Measurements from ENCODE around the gene NTPCR.
A peak's percentile ranks its signal among the peaks of the same experiment; 100 is the strongest.

NTPCR gene

DNA sequence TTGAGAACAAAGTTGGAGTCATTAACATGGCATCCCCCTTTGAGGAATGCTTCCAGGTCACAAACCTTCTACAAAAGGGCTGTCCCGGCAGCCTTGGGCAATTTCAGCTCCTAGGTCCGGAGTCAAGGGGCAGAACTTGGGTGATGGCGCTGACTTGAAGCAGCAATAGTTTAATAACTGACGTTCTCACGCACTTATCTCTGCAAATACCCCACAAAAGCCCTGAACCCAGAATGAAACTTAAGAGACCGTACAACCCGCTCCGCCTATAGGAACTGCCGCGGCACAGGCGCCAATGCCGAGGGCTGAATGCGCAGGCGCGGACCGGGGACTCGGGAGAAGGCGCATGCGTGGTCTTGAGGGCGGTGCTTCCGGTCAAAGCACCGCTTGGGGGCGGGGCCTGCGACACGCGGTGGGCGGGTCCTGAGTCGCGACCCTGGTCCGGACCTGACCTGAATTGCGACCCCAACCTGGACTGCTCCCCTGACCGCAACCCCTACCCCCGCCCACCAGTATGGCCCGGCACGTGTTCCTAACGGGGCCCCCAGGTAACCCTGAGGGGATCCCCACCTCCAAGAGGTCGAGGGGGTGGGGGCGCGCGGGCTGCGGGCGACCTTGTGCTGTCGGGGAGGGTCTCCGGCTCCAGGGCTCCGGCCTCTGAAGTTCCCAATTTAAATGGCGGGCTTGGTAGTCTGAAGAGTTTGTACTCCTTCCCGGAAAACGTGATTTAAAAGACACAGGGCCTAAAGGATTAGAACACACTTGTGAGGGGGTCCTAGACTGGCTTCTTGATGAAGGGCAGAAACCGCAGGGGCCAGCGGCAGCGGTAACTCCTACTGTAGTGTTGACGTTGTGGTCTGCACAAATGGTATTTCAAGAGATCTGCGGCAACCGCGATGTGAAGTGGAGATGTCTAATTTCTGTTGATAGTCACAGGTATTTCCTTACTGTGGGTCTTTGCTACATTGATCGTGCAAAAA, at the start of gene NTPCR (continued):
- no peak for TF ChIP-seq ZNF121 (tag by site-specific recombination; IDR thresholded peaks at IDR 0.05)
- no peak for TF ChIP-seq ZNF10 (tag by site-specific recombination; IDR thresholded peaks at IDR 0.05)
- no peak for TF ChIP-seq ZNF549 (tag by site-specific recombination; IDR thresholded peaks at IDR 0.05)
- no peak for TF ChIP-seq ZNF140 (tag by site-specific recombination; IDR thresholded peaks at IDR 0.05)
- no peak for TF ChIP-seq ZNF239 (tag by site-specific recombination; IDR thresholded peaks at IDR 0.05)
- no peak for TF ChIP-seq HOXC10 (CRISPR knock-in tag; IDR thresholded peaks at IDR 0.05)
- TF ChIP-seq MZF1 (tag by site-specific recombination; IDR thresholded peaks at IDR 0.05; ENCODE audit: borderline replicate concordance): peak; percentile 69; the same call in 1 of the 2 replicates
- TF ChIP-seq ZNF112 (tag by site-specific recombination; IDR thresholded peaks at IDR 0.05): no peak
- TF ChIP-seq, protein P1, sequence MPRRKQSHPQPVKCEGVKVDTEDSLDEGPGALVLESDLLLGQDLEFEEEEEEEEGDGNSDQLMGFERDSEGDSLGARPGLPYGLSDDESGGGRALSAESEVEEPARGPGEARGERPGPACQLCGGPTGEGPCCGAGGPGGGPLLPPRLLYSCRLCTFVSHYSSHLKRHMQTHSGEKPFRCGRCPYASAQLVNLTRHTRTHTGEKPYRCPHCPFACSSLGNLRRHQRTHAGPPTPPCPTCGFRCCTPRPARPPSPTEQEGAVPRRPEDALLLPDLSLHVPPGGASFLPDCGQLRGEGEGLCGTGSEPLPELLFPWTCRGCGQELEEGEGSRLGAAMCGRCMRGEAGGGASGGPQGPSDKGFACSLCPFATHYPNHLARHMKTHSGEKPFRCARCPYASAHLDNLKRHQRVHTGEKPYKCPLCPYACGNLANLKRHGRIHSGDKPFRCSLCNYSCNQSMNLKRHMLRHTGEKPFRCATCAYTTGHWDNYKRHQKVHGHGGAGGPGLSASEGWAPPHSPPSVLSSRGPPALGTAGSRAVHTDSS (tag by site-specific recombination; IDR thresholded peaks at IDR 0.05): no peak
- TF ChIP-seq, protein P2, sequence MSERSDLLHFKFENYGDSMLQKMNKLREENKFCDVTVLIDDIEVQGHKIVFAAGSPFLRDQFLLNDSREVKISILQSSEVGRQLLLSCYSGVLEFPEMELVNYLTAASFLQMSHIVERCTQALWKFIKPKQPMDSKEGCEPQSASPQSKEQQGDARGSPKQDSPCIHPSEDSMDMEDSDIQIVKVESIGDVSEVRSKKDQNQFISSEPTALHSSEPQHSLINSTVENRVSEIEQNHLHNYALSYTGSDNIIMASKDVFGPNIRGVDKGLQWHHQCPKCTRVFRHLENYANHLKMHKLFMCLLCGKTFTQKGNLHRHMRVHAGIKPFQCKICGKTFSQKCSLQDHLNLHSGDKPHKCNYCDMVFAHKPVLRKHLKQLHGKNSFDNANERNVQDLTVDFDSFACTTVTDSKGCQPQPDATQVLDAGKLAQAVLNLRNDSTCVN (tag by site-specific recombination; optimal IDR thresholded peaks at IDR 0.05): peak; percentile 47
- TF ChIP-seq, protein P3, sequence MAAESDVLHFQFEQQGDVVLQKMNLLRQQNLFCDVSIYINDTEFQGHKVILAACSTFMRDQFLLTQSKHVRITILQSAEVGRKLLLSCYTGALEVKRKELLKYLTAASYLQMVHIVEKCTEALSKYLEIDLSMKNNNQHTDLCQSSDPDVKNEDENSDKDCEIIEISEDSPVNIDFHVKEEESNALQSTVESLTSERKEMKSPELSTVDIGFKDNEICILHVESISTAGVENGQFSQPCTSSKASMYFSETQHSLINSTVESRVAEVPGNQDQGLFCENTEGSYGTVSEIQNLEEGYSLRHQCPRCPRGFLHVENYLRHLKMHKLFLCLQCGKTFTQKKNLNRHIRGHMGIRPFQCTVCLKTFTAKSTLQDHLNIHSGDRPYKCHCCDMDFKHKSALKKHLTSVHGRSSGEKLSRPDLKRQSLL (tag by site-specific recombination; IDR thresholded peaks at IDR 0.05): no peak
- TF ChIP-seq ZNF776 (tag by site-specific recombination; IDR thresholded peaks at IDR 0.05; ENCODE audit: borderline replicate concordance): no peak
- TF ChIP-seq ZNF830 (tag by site-specific recombination; IDR thresholded peaks at IDR 0.05; ENCODE audit: low read depth): no peak
- TF ChIP-seq, protein P4, sequence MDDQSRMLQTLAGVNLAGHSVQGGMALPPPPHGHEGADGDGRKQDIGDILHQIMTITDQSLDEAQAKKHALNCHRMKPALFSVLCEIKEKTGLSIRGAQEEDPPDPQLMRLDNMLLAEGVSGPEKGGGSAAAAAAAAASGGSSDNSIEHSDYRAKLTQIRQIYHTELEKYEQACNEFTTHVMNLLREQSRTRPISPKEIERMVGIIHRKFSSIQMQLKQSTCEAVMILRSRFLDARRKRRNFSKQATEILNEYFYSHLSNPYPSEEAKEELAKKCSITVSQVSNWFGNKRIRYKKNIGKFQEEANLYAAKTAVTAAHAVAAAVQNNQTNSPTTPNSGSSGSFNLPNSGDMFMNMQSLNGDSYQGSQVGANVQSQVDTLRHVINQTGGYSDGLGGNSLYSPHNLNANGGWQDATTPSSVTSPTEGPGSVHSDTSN (CRISPR knock-in tag; IDR thresholded peaks at IDR 0.05): no peak
- TF ChIP-seq ZNF677 (tag by site-specific recombination; IDR thresholded peaks at IDR 0.05): no peak
- TF ChIP-seq, protein P5, sequence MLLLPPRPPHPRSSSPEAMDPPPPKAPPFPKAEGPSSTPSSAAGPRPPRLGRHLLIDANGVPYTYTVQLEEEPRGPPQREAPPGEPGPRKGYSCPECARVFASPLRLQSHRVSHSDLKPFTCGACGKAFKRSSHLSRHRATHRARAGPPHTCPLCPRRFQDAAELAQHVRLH (tag by site-specific recombination; IDR thresholded peaks at IDR 0.05): peak; percentile 79; the same call in 1 of the 2 replicates
- TF ChIP-seq, protein P6, sequence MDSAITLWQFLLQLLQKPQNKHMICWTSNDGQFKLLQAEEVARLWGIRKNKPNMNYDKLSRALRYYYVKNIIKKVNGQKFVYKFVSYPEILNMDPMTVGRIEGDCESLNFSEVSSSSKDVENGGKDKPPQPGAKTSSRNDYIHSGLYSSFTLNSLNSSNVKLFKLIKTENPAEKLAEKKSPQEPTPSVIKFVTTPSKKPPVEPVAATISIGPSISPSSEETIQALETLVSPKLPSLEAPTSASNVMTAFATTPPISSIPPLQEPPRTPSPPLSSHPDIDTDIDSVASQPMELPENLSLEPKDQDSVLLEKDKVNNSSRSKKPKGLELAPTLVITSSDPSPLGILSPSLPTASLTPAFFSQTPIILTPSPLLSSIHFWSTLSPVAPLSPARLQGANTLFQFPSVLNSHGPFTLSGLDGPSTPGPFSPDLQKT (IDR thresholded peaks at IDR 0.05; ENCODE audit: borderline replicate concordance, low read depth, low read length): no peak; the same call in 1 of the 2 replicates
- no peak for TF ChIP-seq ZNF114 (tag by site-specific recombination; IDR thresholded peaks at IDR 0.05)
- no peak for TF ChIP-seq ZNF654 (tag by site-specific recombination; IDR thresholded peaks at IDR 0.05; ENCODE audit: low read depth)
- no peak for TF ChIP-seq ZNF624 (tag by site-specific recombination; IDR thresholded peaks at IDR 0.05)
- TF ChIP-seq, protein P7, sequence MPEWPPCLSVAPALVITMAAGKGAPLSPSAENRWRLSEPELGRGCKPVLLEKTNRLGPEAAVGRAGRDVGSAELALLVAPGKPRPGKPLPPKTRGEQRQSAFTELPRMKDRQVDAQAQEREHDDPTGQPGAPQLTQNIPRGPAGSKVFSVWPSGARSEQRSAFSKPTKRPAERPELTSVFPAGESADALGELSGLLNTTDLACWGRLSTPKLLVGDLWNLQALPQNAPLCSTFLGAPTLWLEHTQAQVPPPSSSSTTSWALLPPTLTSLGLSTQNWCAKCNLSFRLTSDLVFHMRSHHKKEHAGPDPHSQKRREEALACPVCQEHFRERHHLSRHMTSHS (tag by site-specific recombination; IDR thresholded peaks at IDR 0.05): no peak
- TF ChIP-seq ZNF335 (tag by site-specific recombination; conservative IDR thresholded peaks at IDR 0.05): peak; percentile 95
- TF ChIP-seq ZNF658 (tag by site-specific recombination; IDR thresholded peaks at IDR 0.05): no peak
- TF ChIP-seq ZNF791 (tag by site-specific recombination; IDR thresholded peaks at IDR 0.05): no peak
- no peak; the same call in 1 of the 2 replicates for TF ChIP-seq KLF7 (tag by site-specific recombination; IDR thresholded peaks at IDR 0.05; ENCODE audit: borderline replicate concordance)
- peak; percentile 72 for TF ChIP-seq ZFHX2 (tag by site-specific recombination; conservative IDR thresholded peaks at IDR 0.05)
- no peak for TF ChIP-seq ZNF670 (tag by site-specific recombination; IDR thresholded peaks at IDR 0.05; ENCODE audit: low read depth)
- no peak for TF ChIP-seq ZNF16 (tag by site-specific recombination; IDR thresholded peaks at IDR 0.05; ENCODE audit: low read depth)
- 0 out of 2 replicates have a peak, but pooled peaks have one; percentile 15 for TF ChIP-seq KLF10 (tag by site-specific recombination; IDR thresholded peaks at IDR 0.05)

All from HEK293 (cell line).